ENCODE measurements around the gene TLR4. TPM values are rescaled to one million over a fixed set of nuclear protein-coding genes. Genes with fewer than 3 reads are reported as not detected.

The TLR4 gene
- total and polyA plus RNA-seq, 2 experiments from 2014 or later: 0.06 to 0.17 TPM

DNA sequence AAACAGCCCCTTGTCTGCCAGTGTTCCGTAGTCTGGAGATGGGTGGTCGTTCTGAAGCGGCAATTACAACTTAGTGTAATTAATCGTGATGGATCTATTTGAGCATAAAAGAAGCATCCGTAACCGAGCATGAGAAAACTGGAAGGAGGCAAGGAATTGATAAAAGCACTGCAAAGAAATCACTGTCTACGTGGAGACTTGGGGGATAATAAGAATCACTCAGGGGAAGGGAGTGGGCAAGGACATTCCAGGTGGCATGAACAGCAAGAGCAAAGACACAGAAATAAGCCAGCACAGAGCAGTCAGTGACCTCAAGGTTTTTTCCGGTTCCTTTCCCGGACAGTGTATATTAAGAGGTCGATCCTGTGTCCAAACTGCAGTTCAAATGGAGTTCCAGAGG, 35.0 kb downstream of the TLR4 start (continued):
- TF ChIP-seq, protein P1, sequence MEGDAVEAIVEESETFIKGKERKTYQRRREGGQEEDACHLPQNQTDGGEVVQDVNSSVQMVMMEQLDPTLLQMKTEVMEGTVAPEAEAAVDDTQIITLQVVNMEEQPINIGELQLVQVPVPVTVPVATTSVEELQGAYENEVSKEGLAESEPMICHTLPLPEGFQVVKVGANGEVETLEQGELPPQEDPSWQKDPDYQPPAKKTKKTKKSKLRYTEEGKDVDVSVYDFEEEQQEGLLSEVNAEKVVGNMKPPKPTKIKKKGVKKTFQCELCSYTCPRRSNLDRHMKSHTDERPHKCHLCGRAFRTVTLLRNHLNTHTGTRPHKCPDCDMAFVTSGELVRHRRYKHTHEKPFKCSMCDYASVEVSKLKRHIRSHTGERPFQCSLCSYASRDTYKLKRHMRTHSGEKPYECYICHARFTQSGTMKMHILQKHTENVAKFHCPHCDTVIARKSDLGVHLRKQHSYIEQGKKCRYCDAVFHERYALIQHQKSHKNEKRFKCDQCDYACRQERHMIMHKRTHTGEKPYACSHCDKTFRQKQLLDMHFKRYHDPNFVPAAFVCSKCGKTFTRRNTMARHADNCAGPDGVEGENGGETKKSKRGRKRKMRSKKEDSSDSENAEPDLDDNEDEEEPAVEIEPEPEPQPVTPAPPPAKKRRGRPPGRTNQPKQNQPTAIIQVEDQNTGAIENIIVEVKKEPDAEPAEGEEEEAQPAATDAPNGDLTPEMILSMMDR (conservative IDR thresholded peaks at IDR 0.05; ENCODE audit: low read depth in 2 of 2): no peak

DNA sequence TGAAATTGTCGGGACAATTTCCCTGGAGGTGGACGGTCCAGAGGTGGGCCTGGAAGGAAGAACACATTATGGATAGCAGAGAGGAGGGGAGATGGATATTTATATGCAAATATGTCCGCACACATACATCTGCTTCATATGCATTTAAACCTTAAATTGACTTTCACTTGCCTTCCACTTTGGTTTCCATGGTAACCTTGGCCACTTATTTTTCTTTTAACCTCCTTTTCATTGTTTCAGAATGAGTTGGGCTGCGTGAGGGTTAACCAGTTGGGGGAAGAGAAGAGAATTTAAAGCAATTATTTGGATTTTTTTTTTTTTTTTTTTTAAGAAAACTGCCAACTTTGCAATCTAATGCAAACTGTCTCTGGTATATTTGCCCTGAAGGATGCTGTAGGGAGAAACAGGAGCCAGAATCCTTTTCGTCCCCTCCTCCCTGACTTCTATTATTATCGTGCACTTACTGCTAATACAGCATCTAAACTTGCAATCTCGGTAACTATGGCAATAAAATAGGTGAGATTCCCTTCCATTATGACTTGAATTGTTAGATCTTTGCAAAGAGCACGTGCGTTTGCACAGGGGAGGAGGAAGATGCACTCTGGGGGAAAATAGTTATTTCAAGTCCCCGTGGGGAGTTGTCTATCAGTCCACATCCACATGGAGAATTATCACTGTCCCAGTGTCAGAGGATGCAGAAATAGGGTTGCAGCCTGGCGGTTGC, 35.6 kb downstream of the TLR4 start:
- no peaks in the 10 kb centered on the region for H3F3A ChIP-seq (replicated peaks; ENCODE audit: low read depth)
- H3K27me3 Mint-ChIP-seq (ENCODE audit: insufficient read depth, low read depth, poor library complexity): no peaks in the 10 kb centered on the region
- no peak for TF ChIP-seq CREB1 (CRISPR knock-in tag; IDR thresholded peaks at IDR 0.05; ENCODE audit: low read depth)
- TF ChIP-seq ZNF114 (CRISPR knock-in tag; IDR thresholded peaks at IDR 0.05): no peak
- TF ChIP-seq EZH2phosphoT487 (IDR thresholded peaks at IDR 0.05; ENCODE audit: unreplicated experiment): no peak
- TF ChIP-seq, protein P2, sequence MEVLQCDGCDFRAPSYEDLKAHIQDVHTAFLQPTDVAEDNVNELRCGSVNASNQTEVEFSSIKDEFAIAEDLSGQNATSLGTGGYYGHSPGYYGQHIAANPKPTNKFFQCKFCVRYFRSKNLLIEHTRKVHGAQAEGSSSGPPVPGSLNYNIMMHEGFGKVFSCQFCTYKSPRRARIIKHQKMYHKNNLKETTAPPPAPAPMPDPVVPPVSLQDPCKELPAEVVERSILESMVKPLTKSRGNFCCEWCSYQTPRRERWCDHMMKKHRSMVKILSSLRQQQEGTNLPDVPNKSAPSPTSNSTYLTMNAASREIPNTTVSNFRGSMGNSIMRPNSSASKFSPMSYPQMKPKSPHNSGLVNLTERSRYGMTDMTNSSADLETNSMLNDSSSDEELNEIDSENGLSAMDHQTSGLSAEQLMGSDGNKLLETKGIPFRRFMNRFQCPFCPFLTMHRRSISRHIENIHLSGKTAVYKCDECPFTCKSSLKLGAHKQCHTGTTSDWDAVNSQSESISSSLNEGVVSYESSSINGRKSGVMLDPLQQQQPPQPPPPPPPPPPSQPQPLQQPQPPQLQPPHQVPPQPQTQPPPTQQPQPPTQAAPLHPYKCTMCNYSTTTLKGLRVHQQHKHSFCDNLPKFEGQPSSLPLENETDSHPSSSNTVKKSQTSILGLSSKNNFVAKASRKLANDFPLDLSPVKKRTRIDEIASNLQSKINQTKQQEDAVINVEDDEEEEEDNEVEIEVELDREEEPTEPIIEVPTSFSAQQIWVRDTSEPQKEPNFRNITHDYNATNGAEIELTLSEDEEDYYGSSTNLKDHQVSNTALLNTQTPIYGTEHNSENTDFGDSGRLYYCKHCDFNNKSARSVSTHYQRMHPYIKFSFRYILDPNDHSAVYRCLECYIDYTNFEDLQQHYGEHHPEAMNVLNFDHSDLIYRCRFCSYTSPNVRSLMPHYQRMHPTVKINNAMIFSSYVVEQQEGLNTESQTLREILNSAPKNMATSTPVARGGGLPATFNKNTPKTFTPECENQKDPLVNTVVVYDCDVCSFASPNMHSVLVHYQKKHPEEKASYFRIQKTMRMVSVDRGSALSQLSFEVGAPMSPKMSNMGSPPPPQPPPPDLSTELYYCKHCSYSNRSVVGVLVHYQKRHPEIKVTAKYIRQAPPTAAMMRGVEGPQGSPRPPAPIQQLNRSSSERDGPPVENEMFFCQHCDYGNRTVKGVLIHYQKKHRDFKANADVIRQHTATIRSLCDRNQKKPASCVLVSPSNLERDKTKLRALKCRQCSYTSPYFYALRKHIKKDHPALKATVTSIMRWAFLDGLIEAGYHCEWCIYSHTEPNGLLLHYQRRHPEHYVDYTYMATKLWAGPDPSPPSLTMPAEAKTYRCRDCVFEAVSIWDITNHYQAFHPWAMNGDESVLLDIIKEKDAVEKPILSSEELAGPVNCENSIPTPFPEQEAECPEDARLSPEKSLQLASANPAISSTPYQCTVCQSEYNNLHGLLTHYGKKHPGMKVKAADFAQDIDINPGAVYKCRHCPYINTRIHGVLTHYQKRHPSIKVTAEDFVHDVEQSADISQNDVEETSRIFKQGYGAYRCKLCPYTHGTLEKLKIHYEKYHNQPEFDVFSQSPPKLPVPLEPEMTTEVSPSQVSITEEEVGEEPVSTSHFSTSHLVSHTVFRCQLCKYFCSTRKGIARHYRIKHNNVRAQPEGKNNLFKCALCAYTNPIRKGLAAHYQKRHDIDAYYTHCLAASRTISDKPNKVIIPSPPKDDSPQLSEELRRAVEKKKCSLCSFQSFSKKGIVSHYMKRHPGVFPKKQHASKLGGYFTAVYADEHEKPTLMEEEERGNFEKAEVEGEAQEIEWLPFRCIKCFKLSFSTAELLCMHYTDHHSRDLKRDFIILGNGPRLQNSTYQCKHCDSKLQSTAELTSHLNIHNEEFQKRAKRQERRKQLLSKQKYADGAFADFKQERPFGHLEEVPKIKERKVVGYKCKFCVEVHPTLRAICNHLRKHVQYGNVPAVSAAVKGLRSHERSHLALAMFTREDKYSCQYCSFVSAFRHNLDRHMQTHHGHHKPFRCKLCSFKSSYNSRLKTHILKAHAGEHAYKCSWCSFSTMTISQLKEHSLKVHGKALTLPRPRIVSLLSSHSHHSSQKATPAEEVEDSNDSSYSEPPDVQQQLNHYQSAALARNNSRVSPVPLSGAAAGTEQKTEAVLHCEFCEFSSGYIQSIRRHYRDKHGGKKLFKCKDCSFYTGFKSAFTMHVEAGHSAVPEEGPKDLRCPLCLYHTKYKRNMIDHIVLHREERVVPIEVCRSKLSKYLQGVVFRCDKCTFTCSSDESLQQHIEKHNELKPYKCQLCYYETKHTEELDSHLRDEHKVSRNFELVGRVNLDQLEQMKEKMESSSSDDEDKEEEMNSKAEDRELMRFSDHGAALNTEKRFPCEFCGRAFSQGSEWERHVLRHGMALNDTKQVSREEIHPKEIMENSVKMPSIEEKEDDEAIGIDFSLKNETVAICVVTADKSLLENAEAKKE (CRISPR knock-in tag; IDR thresholded peaks at IDR 0.05): no peak
- no peak for TF ChIP-seq EZH2 (IDR thresholded peaks at IDR 0.05; ENCODE audit: low read depth, unreplicated experiment)
- TF ChIP-seq NANOG (IDR thresholded peaks at IDR 0.05; ENCODE audit: borderline replicate concordance): no peak
- TF ChIP-seq, protein P1 (conservative IDR thresholded peaks at IDR 0.05; ENCODE audit: low read depth in 2 of 2): no peak
- TF ChIP-seq, protein P3, sequence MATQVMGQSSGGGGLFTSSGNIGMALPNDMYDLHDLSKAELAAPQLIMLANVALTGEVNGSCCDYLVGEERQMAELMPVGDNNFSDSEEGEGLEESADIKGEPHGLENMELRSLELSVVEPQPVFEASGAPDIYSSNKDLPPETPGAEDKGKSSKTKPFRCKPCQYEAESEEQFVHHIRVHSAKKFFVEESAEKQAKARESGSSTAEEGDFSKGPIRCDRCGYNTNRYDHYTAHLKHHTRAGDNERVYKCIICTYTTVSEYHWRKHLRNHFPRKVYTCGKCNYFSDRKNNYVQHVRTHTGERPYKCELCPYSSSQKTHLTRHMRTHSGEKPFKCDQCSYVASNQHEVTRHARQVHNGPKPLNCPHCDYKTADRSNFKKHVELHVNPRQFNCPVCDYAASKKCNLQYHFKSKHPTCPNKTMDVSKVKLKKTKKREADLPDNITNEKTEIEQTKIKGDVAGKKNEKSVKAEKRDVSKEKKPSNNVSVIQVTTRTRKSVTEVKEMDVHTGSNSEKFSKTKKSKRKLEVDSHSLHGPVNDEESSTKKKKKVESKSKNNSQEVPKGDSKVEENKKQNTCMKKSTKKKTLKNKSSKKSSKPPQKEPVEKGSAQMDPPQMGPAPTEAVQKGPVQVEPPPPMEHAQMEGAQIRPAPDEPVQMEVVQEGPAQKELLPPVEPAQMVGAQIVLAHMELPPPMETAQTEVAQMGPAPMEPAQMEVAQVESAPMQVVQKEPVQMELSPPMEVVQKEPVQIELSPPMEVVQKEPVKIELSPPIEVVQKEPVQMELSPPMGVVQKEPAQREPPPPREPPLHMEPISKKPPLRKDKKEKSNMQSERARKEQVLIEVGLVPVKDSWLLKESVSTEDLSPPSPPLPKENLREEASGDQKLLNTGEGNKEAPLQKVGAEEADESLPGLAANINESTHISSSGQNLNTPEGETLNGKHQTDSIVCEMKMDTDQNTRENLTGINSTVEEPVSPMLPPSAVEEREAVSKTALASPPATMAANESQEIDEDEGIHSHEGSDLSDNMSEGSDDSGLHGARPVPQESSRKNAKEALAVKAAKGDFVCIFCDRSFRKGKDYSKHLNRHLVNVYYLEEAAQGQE (IDR thresholded peaks at IDR 0.05; ENCODE audit: unreplicated experiment): no peak

More for the DNA sequence above, 35.6 kb downstream of the TLR4 start:
- Histone ChIP-seq H3K27me3 (ENCODE audit: insufficient read depth) (peaks cover 12% of the 10 kb centered on the region), H3K27ac (ENCODE audit: low read depth) (no peak overlapping the region), H3K9me2 (ENCODE audit: insufficient read depth) (no peaks in the 10 kb centered on the region), H4K20me1 (replicated peaks; ENCODE audit: insufficient read depth) (no peaks in the 10 kb centered on the region), H2AFZ (no peak overlapping the region), H3K36me3 (ENCODE audit: insufficient read depth) (no peaks in the 10 kb centered on the region), H3K79me2 (replicated peaks; ENCODE audit: insufficient read depth) (no peaks in the 10 kb centered on the region), H3K4me1 (ENCODE audit: insufficient read depth) (peaks cover 5% of the 10 kb centered on the region), H3K4me2 (no peak overlapping the region), H3K4me3 (no peak overlapping the region)
- H3K4me3 Mint-ChIP-seq: no peak overlapping the region
- ATAC-seq: no peak
- no peak for DNase-seq (ENCODE audit: low spot score)
- H3K4me1 Mint-ChIP-seq: no peaks in the 10 kb centered on the region; the same call in 2 of the 3 replicates
- peaks cover 25% of the 10 kb centered on the region for H3K9me3 Mint-ChIP-seq
- no peak overlapping the region for H3K27ac Mint-ChIP-seq
- H3K36me3 Mint-ChIP-seq (ENCODE audit: low read depth): no peaks in the 10 kb centered on the region; the same call in 2 of the 3 replicates

Data from GM23338 (cell line).